H9 (cell line): ENCODE results near the gene CALY. TPM values are rescaled to one million over a fixed set of nuclear protein-coding genes. Genes with fewer than 3 reads are reported as not detected.

Experiments
- DNase-seq: peaks from one replicate; pipeline ENCODE4 v3.0.0-alpha.2; 2017
- H2AFZ ChIP-seq: one replicate; pipeline ENCODE4 v1.6.1; 2013; ENCODE audit warnings: mild to moderate bottlenecking, low read length, control low read depth, moderate library complexity
- H2AK5ac ChIP-seq: 2 replicates; pipeline ENCODE4 v1.6.1; 2013; ENCODE audit warnings: low read length, control low read depth, mixed read lengths; ENCODE audit not compliant: insufficient read length
- H2BK120ac ChIP-seq: one replicate; pipeline ENCODE4 v1.6.1; 2013; ENCODE audit warnings: low read depth, mild to moderate bottlenecking, low read length, control low read depth, inconsistent platforms; ENCODE audit not compliant: poor library complexity, severe bottlenecking
- H2BK12ac ChIP-seq: 2 replicates; pipeline ENCODE4 v1.6.1; 2013; ENCODE audit warnings: low read length, control low read depth, mixed read lengths, low read depth; ENCODE audit not compliant: insufficient read length
- H2BK15ac ChIP-seq: 2 replicates; pipeline ENCODE4 v1.6.1; 2013; ENCODE audit warnings: low read depth, low read length, control low read depth
- H2BK20ac ChIP-seq: one replicate; pipeline ENCODE4 v1.6.1; 2013; ENCODE audit warnings: low read depth, mild to moderate bottlenecking, low read length, control low read depth, inconsistent platforms; ENCODE audit not compliant: poor library complexity, severe bottlenecking
- H2BK5ac ChIP-seq: 2 replicates; pipeline ENCODE4 v1.6.1; 2013; ENCODE audit warnings: low read length, control low read depth, mixed read lengths; ENCODE audit not compliant: insufficient read length
- H3K14ac ChIP-seq: 2 replicates; pipeline ENCODE4 v1.6.1; 2013; ENCODE audit warnings: low read length, control low read depth; ENCODE audit not compliant: insufficient read depth
- H3K18ac ChIP-seq: 2 replicates; pipeline ENCODE4 v1.6.1; 2013; ENCODE audit warnings: low read depth, mild to moderate bottlenecking, mixed read lengths, low read length, control low read depth; ENCODE audit not compliant: insufficient read length
- H3K23ac ChIP-seq: 2 replicates; pipeline ENCODE4 v1.6.1; 2013; ENCODE audit warnings: low read length, control low read depth, mixed read lengths, low read depth; ENCODE audit not compliant: insufficient read length
- H3K23me2 ChIP-seq: 2 replicates; pipeline ENCODE4 v1.6.1; 2013; ENCODE audit warnings: low read depth, mild to moderate bottlenecking, mixed read lengths, low read length, control low read depth; ENCODE audit not compliant: insufficient read length, poor library complexity, severe bottlenecking
- H3K27ac ChIP-seq: 2 replicates; pipeline ENCODE4 v1.5.1; 2013; ENCODE audit warnings: low read length, control low read depth, mixed read lengths, low read depth; ENCODE audit not compliant: insufficient read length
- H3K27me3 ChIP-seq: 2 replicates; pipeline ENCODE4 v1.6.1; 2013; ENCODE audit warnings: low read length, control low read depth, inconsistent platforms; ENCODE audit not compliant: insufficient read depth
- H3K4ac ChIP-seq: 2 replicates; pipeline ENCODE4 v1.6.1; 2013; ENCODE audit warnings: low read depth, mild to moderate bottlenecking, control low read depth, inconsistent platforms, low read length, moderate library complexity
- H3K4me1 ChIP-seq: 2 replicates; pipeline ENCODE4 v1.6.1; 2013; ENCODE audit warnings: low read length, control low read depth, inconsistent platforms; ENCODE audit not compliant: insufficient read depth
- H3K4me2 ChIP-seq: 2 replicates; pipeline ENCODE4 v1.6.1; 2013; ENCODE audit warnings: low read length, control low read depth, mixed read lengths; ENCODE audit not compliant: insufficient read length, insufficient read depth
- H3K56ac ChIP-seq: 2 replicates; pipeline ENCODE4 v1.6.1; 2013; ENCODE audit warnings: low read depth, mild to moderate bottlenecking, mixed read lengths, low read length, control low read depth; ENCODE audit not compliant: insufficient read length
- H3K79me1 ChIP-seq: 2 replicates; pipeline ENCODE4 v1.6.1; 2013; ENCODE audit warnings: low read depth, mild to moderate bottlenecking, moderate library complexity, low read length, control low read depth, inconsistent platforms; ENCODE audit not compliant: insufficient read depth, poor library complexity, severe bottlenecking
- H3K79me2 ChIP-seq: 2 replicates; pipeline ENCODE4 v1.6.1; 2013; ENCODE audit warnings: low read length, control low read depth, inconsistent platforms; ENCODE audit not compliant: insufficient read depth
- H3K9ac ChIP-seq: 2 replicates; pipeline ENCODE4 v1.6.1; 2013; ENCODE audit warnings: low read length, control low read depth, mixed read lengths; ENCODE audit not compliant: insufficient read length; ENCODE audit errors: extremely low read depth
- H3K9me3 ChIP-seq: one replicate; pipeline ENCODE4 v1.6.1; 2013; ENCODE audit warnings: low read depth, low read length, inconsistent platforms; ENCODE audit not compliant: control insufficient read depth
- H3T11ph ChIP-seq: one replicate; pipeline ENCODE4 v1.6.1; 2013; ENCODE audit warnings: mild to moderate bottlenecking, low read length, control low read depth, inconsistent platforms
- H4K20me1 ChIP-seq: one replicate; pipeline ENCODE4 v1.6.1; 2013; ENCODE audit not compliant: control insufficient read depth, insufficient read length, insufficient read depth
- H4K5ac ChIP-seq: 2 replicates; pipeline ENCODE4 v1.6.1; 2013; ENCODE audit warnings: low read depth, mild to moderate bottlenecking, mixed read lengths, low read length, control low read depth; ENCODE audit not compliant: insufficient read length
- H4K8ac ChIP-seq: replicated peaks from 2 replicates; pipeline ENCODE4 v1.6.1; 2013; ENCODE audit warnings: low read length, control low read depth, mixed read lengths, low read depth; ENCODE audit not compliant: insufficient read length
- H4K91ac ChIP-seq: 2 replicates; pipeline ENCODE4 v1.6.1; 2013; ENCODE audit warnings: low read depth, mild to moderate bottlenecking, moderate library complexity, mixed read lengths, low read length, control low read depth; ENCODE audit not compliant: insufficient read length
- H3K27ac Mint-ChIP-seq, 3 experiments: 2 replicates in 2 of 3; 3 replicates in 1 of 3; pipeline ENCODE4 v1.8.0; 2020 to 2021; ENCODE audit warnings: mixed read lengths in 3 of 3, mild to moderate bottlenecking in 1 of 3, moderate library complexity in 1 of 3
- H3K27me3 Mint-ChIP-seq: 2 replicates; pipeline ENCODE4 v1.8.0; 2021; ENCODE audit warnings: low read depth, mild to moderate bottlenecking, moderate library complexity, mixed read lengths
- H3K36me3 Mint-ChIP-seq, 3 experiments: 2 replicates in 2 of 3; 3 replicates in 1 of 3; pipeline ENCODE4 v1.8.0; 2020 to 2021; ENCODE audit warnings: low read depth in 3 of 3, mixed read lengths in 3 of 3; ENCODE audit not compliant: insufficient read depth in 1 of 3
- H3K4me1 Mint-ChIP-seq, 2 experiments: 2 replicates each; pipeline ENCODE4 v1.8.0; 2020; ENCODE audit warnings: mixed read lengths in 2 of 2
- H3K4me3 Mint-ChIP-seq, 2 experiments: 2 replicates in 1 of 2; 3 replicates in 1 of 2; pipeline ENCODE4 v1.8.0; 2020 to 2021; ENCODE audit warnings: mild to moderate bottlenecking in 2 of 2, mixed read lengths in 2 of 2, moderate library complexity in 1 of 2
- H3K9me3 Mint-ChIP-seq, 2 experiments: 2 replicates in 1 of 2; 3 replicates in 1 of 2; pipeline ENCODE4 v1.8.0; 2020; ENCODE audit warnings: mild to moderate bottlenecking in 2 of 2, mixed read lengths in 2 of 2, moderate library complexity in 1 of 2
- WGBS: extraction: QIAGEN DNeasy Blood & Tissue Kit; methylation state at CpG from one replicate; pipeline ENCODE4 v1.1.7; 2013; ENCODE audit warnings: missing lambda C conversion rate, low lambda C conversion rate, mixed read lengths; ENCODE audit not compliant: insufficient read length; ENCODE audit errors: extremely low coverage; 5-methylcytosine and 5-hydroxymethylcytosine counted together
- total RNA-seq: library from RNA; stranded (reverse); gene quantifications from 2 replicates; pipeline ENCODE4 v1.2.1, GENCODE V29; 2021
- TF ChIP-seq, protein P1 (sequence below): fragments of 200-600 bp; sonication (generic); conservative IDR thresholded peaks from 3 replicates; pipeline ENCODE4 v1.8.0; 2021; ENCODE audit warnings: antibody characterized with exemption, mild to moderate bottlenecking

Gene CALY
- total RNA-seq, 1 experiment from 2014 or later: 2.9 TPM

DNA sequence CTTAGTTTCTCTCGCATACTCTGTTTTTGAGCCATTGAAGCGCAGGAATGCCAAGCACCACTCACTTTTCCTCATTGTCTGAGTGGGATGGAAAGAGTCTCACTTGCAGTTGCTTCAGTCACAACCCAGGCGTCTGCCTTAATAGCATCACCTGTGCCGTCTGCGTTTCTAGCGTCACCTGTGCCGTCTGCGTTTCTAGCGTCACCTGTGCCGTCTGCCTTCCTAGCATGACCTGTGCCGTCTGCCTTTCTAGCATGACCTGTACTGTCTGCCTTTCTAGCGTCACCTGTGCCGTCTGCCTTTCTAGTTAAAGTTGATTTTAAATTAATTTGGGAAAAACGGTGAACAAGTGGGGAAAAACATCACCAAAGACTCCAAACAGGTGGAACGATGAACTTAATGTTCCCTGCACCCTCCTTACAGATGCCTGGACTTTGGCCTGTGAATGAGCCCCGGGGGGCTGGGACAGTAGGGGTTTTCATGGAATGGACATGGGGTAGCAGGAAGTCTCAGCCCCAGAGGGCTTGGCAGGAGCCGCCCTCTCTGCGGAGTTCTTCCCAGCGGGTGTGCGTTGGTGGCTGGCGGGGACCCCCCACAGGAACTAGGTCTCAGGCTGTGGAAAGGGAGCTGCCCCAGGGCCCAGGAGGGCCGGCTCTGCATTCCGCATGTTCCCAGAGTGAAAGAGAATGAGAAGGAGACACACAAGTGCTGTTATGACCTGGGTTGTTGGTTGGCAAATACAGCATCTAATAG is 24.5 kb downstream of the CALY start:
- H4K20me1 ChIP-seq: no peaks in the 10 kb centered on the region
- peaks cover 9 to 18% of the 10 kb centered on the region in 2 experiments for H3K4me1 Mint-ChIP-seq
- H2BK5ac ChIP-seq: no peak overlapping the region
- H2BK15ac ChIP-seq: no peak overlapping the region
- H3K27ac ChIP-seq: no peak overlapping the region
- no peak overlapping the region for H2BK12ac ChIP-seq
- H3K56ac ChIP-seq: no peak overlapping the region
- H3K4me1 ChIP-seq: no peaks in the 10 kb centered on the region
- H3K79me2 ChIP-seq: peaks cover 2% of the 10 kb centered on the region; the same call in 1 of the 2 replicates
- H3K4ac ChIP-seq: no peak overlapping the region
- peaks cover 9% of the 10 kb centered on the region for H3K23me2 ChIP-seq
- H4K91ac ChIP-seq: no peak overlapping the region
- H3K4me3 Mint-ChIP-seq: no peak overlapping the region
- H2BK120ac ChIP-seq: no peak overlapping the region
- no CpG with 5 or more reads among the region's 23 CpGs for WGBS
- no peak overlapping the region for H3K23ac ChIP-seq
- TF ChIP-seq, protein P1, sequence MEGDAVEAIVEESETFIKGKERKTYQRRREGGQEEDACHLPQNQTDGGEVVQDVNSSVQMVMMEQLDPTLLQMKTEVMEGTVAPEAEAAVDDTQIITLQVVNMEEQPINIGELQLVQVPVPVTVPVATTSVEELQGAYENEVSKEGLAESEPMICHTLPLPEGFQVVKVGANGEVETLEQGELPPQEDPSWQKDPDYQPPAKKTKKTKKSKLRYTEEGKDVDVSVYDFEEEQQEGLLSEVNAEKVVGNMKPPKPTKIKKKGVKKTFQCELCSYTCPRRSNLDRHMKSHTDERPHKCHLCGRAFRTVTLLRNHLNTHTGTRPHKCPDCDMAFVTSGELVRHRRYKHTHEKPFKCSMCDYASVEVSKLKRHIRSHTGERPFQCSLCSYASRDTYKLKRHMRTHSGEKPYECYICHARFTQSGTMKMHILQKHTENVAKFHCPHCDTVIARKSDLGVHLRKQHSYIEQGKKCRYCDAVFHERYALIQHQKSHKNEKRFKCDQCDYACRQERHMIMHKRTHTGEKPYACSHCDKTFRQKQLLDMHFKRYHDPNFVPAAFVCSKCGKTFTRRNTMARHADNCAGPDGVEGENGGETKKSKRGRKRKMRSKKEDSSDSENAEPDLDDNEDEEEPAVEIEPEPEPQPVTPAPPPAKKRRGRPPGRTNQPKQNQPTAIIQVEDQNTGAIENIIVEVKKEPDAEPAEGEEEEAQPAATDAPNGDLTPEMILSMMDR: no peak
- H3T11ph ChIP-seq: no peak overlapping the region
- H3K4me2 ChIP-seq: no peak overlapping the region
- H3K9ac ChIP-seq: no peak overlapping the region
- no peak overlapping the region for H3K14ac ChIP-seq
- H3K9me3 ChIP-seq: no peaks in the 10 kb centered on the region
- no peak overlapping the region for H2BK20ac ChIP-seq
- H2AK5ac ChIP-seq: no peak overlapping the region
- H4K8ac ChIP-seq: no peak overlapping the region
- DNase-seq: no peak
- no peak overlapping the region for H3K27ac Mint-ChIP-seq
- H3K36me3 Mint-ChIP-seq: peaks cover 4 to 34% (median 23%) of the 10 kb centered on the region in 3 experiments; a peak in 6 of 7 replicates
- H3K79me1 ChIP-seq: peaks cover 3% of the 10 kb centered on the region
- no peaks in the 10 kb centered on the region; a peak in 2 of 5 replicates for H3K9me3 Mint-ChIP-seq
- H3K18ac ChIP-seq: no peak overlapping the region
- H3K27me3 ChIP-seq: no peaks in the 10 kb centered on the region
- no peak overlapping the region for H2AFZ ChIP-seq
- H4K5ac ChIP-seq: no peak overlapping the region
- H3K27me3 Mint-ChIP-seq: peaks cover 2% of the 10 kb centered on the region
